Measurements from ENCODE around the gene CNOT6L. TPM values are rescaled to one million over a fixed set of nuclear protein-coding genes. Genes with fewer than 3 reads are reported as not detected.
"Not testable (repeated sequence)": the region's sequence is repeated elsewhere in the genome, so short reads cannot be mapped to it uniquely, and the experiment has no call there.

Gene CNOT6L
- total RNA-seq, 1 donor from 2014 or later = 15.8 TPM

DNA sequence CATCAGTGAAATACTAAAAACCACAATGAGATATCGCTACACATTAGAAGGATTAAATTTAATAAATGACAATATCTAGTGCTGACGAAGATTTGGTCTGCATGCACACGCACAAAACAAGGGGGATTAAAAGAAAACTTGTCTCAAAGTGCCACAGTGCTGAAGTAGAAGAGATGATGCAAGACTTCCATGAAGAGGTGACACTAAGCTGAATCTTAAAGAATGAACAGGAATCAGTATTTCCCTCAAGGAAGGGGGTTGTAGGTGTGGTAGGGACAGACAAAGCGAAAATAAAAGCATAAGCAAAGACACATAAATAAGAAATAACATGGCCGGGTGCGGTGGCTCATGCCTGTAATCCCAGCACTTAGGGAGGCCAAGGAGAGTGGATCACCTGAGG, 33.5 kb downstream of the CNOT6L start:
- Histone ChIP-seq H3K4me3 (ENCODE audit: low read depth, low read length) (no peak overlapping the region), H3K36me3 (ENCODE audit: control insufficient read depth, insufficient read depth, low read length) (no peaks in the 10 kb centered on the region), H3K27me3 (ENCODE audit: control insufficient read depth, insufficient read depth, low read length) (no peaks in the 10 kb centered on the region)
- no peak for DNase-seq (ENCODE audit: low read depth)
- no peak for TF ChIP-seq CTCF (IDR thresholded peaks at IDR 0.05; ENCODE audit: insufficient read depth, low read length, poor library complexity, severe bottlenecking)

GRCh38 chr4:77783895-77784294, 35.3 kb downstream of the CNOT6L start:
- no peaks in the 10 kb centered on the region for H3K27me3 ChIP-seq (ENCODE audit: control insufficient read depth, insufficient read depth, low read length)
- no peak overlapping the region for H3K4me3 ChIP-seq (ENCODE audit: low read depth, low read length)
- DNase-seq (ENCODE audit: low read depth) = no peak
- H3K36me3 ChIP-seq (ENCODE audit: control insufficient read depth, insufficient read depth, low read length) = no peaks in the 10 kb centered on the region
- TF ChIP-seq CTCF (IDR thresholded peaks at IDR 0.05; ENCODE audit: insufficient read depth, low read length, poor library complexity, severe bottlenecking) = no peak

- TF ChIP-seq CTCF (IDR thresholded peaks at IDR 0.05; ENCODE audit: insufficient read depth, low read length, poor library complexity, severe bottlenecking) = no peak
- no peaks in the 10 kb centered on the region for H3K36me3 ChIP-seq (ENCODE audit: control insufficient read depth, insufficient read depth, low read length)
- H3K4me3 ChIP-seq (ENCODE audit: low read depth, low read length) = no peak overlapping the region
- DNase-seq (ENCODE audit: low read depth) = no peak
- no peaks in the 10 kb centered on the region for H3K27me3 ChIP-seq (ENCODE audit: control insufficient read depth, insufficient read depth, low read length)
These were observed 36.9 kb downstream of the CNOT6L start for GRCh38 chr4:77782102-77782835.

DNA sequence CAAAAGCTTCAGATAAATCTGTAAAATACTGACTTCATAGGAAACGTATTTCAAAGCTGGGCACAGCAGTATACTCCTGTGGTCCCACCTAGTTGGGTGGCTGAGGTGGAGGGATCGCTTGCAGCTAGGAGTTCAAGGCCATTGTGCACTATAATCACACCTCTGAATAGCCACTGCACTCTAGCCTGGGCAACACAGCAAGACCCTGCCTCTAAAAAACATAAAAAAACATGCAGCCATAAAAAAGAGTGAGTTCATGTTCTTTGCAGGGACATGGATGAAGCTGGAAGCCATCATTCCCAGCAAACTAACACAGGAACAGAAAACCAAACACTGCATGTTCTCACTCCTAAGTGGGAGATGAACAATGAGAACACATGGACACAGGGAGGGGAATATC, 38.4 kb downstream of the CNOT6L start:
- not testable (repeated sequence) for H3K36me3 ChIP-seq (ENCODE audit: control insufficient read depth, insufficient read depth, low read length); H3K4me3 ChIP-seq (ENCODE audit: low read depth, low read length); DNase-seq (ENCODE audit: low read depth); H3K27me3 ChIP-seq (ENCODE audit: control insufficient read depth, insufficient read depth, low read length)

DNA sequence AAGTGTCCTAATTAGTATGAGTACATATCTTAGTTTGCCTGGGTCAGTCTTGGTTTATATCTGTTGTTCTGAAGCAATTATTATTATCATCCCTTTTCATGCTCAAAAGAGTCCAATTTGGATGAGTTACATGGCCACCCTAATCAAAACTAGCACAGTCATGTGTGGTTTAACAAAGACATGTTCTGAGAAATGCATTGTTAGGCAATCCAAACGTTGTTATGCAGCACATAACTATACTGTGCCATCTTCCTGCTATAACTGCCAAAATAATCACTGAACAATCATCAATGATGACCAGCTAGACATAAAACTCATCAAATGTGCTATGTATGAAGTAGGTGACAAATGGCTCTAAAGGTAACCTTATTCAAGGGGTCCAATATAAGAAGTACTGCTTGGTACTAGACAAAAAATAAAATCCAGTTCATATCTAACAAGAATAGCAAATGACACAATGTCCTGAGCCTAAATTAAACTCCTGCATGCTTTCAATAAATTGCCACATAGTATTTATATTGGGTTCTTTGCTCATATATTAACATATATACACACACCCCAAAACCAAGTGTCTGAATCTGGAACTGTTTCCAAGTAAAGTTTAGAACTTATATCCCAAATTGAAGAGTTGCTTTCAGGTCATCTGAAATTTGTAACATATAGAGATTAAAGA, 41.9 kb downstream of the CNOT6L start:
- no peak for TF ChIP-seq CTCF (IDR thresholded peaks at IDR 0.05; ENCODE audit: insufficient read depth, low read length, poor library complexity, severe bottlenecking)
- Histone ChIP-seq H3K27me3 (ENCODE audit: control insufficient read depth, insufficient read depth, low read length) (no peaks in the 10 kb centered on the region), H3K36me3 (ENCODE audit: control insufficient read depth, insufficient read depth, low read length) (no peaks in the 10 kb centered on the region), H3K4me3 (ENCODE audit: low read depth, low read length) (no peak overlapping the region)
- DNase-seq (ENCODE audit: low read depth) = no peak

- Histone ChIP-seq H3K4me3 (ENCODE audit: low read depth, low read length) (no peak overlapping the region), H3K27me3 (ENCODE audit: control insufficient read depth, insufficient read depth, low read length) (no peaks in the 10 kb centered on the region), H3K36me3 (ENCODE audit: control insufficient read depth, insufficient read depth, low read length) (no peaks in the 10 kb centered on the region)
- no peak for DNase-seq (ENCODE audit: low read depth)
- no peak for TF ChIP-seq CTCF (IDR thresholded peaks at IDR 0.05; ENCODE audit: insufficient read depth, low read length, poor library complexity, severe bottlenecking)
These were observed 42.7 kb downstream of the CNOT6L start for GRCh38 chr4:77776182-77777134.
